K562 (cell line): ENCODE measurements around the gene OR6C74. TPM values are rescaled to one million over a fixed set of nuclear protein-coding genes. Genes with fewer than 3 reads are reported as not detected.

Source experiments
- ATAC-seq: fragments of 200-7000 bp; cut with Tn5 transposase; 3 replicates; pipeline ENCODE4 v1.9.1; 2020; ENCODE audit warnings: moderate library complexity
- Bru-seq: library from RNA; stranded (reverse); fragments of 400-500 nt; gene quantifications from one replicate; lab custom pipeline; 2021; lab: Mats Ljungman, UMichigan
- BruChase-seq, 2 experiments: library from RNA; stranded (reverse); fragments of 400-500 nt; gene quantifications; one replicate each; lab custom pipeline; 2021; lab: Mats Ljungman, UMichigan
- BruUV-seq: library from RNA; stranded (reverse); fragments of 400-500 nt; replicated peaks from 2 replicates; lab custom pipeline; 2021; lab: Mats Ljungman, UMichigan
- CTCF ChIA-PET: fragments of 300-600 bp; formaldehyde crosslinking; extraction: SDS; loops from one replicate; lab custom pipeline; 2021; ENCODE audit warnings: low intra/inter-chr PET ratio; lab: Yijun Ruan, JAX
- POLR2A ChIA-PET: fragments of 300-600, 350-650 bp; sonication (Branson Sonifier 250); formaldehyde crosslinking; extraction: SDS; loops from one replicate; lab custom pipeline; 2021; ENCODE audit warnings: antibody characterized with exemption, inconsistent platforms; lab: Yijun Ruan, JAX
- DNase-seq, 4 experiments: peaks; one replicate each; pipeline versions ENCODE4 v3.0.0 to v3.0.0-alpha.2; 2011 to 2018; ENCODE audit warnings: low spot score in 3 of 4, mixed read lengths in 3 of 4; ENCODE audit errors: extremely low read depth in 1 of 4
- FAIRE-seq: peaks from 2 replicates; lab custom pipeline; 2011; peaks lifted over from hg19 to GRCh38; lab: Jason Lieb, UNC
- H2AFZ ChIP-seq: 2 replicates; pipeline ENCODE4 v1.6.0; 2011; ENCODE audit warnings: low read depth, low read length, control low read depth, inconsistent platforms
- H3K27ac ChIP-seq: fragments of 200-600 bp; 3 replicates; pipeline ENCODE4 v1.8.0; 2011; ENCODE audit warnings: low read depth, mild to moderate bottlenecking, control low read depth, inconsistent platforms, low read length, moderate library complexity, mixed read lengths; ENCODE audit errors: extremely low read depth
- H3K27me3 ChIP-seq, 2 experiments: fragments of 300-600 bp in 1 of 2; 2 replicates in 1 of 2; 3 replicates in 1 of 2; pipeline versions ENCODE4 v1.6.0 to v1.8.0; 2011; ENCODE audit warnings: inconsistent platforms in 2 of 2, low read length in 2 of 2, mild to moderate bottlenecking in 1 of 2, mixed read lengths in 1 of 2, moderate library complexity in 1 of 2; ENCODE audit not compliant: control insufficient read depth in 2 of 2, insufficient read depth in 2 of 2
- H3K36me3 ChIP-seq: fragments of 300-600 bp; 3 replicates; pipeline ENCODE4 v1.8.0; 2011; ENCODE audit warnings: mild to moderate bottlenecking, low read length, inconsistent platforms; ENCODE audit not compliant: control insufficient read depth, insufficient read depth
- H3K4me1 ChIP-seq, 2 experiments: fragments of 200-600 bp in 1 of 2; replicated peaks in 1 of 2; 2 replicates in 1 of 2; 3 replicates in 1 of 2; pipeline versions ENCODE4 v1.5.1 to v1.8.0; 2011; ENCODE audit warnings: inconsistent platforms in 2 of 2, low read length in 2 of 2, mild to moderate bottlenecking in 1 of 2, mixed read lengths in 1 of 2, moderate library complexity in 1 of 2; ENCODE audit not compliant: control insufficient read depth in 2 of 2, insufficient read depth in 2 of 2
- H3K4me2 ChIP-seq: 2 replicates; pipeline ENCODE4 v1.6.1; 2011; ENCODE audit warnings: low read length, control low read depth, inconsistent platforms, mixed read lengths; ENCODE audit not compliant: insufficient read depth
- H3K4me3 ChIP-seq: fragments of 200-600 bp; sonication (generic), shearing (Covaris generic); 2 replicates; pipeline ENCODE4 v1.5.1; 2016; ENCODE audit warnings: control low read depth, inconsistent platforms
- H3K79me2 ChIP-seq: fragments of 200-600 bp; 3 replicates; pipeline ENCODE4 v1.8.0; 2011; ENCODE audit warnings: low read length, inconsistent platforms; ENCODE audit not compliant: control insufficient read depth, insufficient read depth
- H3K9ac ChIP-seq, 2 experiments: 2 replicates each; pipeline versions ENCODE4 v1.6.0 to v1.6.1; 2011; ENCODE audit warnings: low read depth in 2 of 2, low read length in 2 of 2, control low read depth in 1 of 2, inconsistent platforms in 1 of 2, mild to moderate bottlenecking in 1 of 2, mixed read lengths in 1 of 2; ENCODE audit not compliant: insufficient read depth in 1 of 2
- H3K9me1 ChIP-seq: one replicate; pipeline ENCODE4 v1.6.0; 2011; ENCODE audit warnings: inconsistent platforms, mild to moderate bottlenecking, low read length, moderate library complexity; ENCODE audit not compliant: control insufficient read depth, insufficient read depth
- H3K9me3 ChIP-seq: replicated peaks from 2 replicates; pipeline ENCODE4 v1.5.1; 2011; ENCODE audit warnings: low read depth, low read length, inconsistent platforms; ENCODE audit not compliant: control insufficient read depth, insufficient read depth
- H4K20me1 ChIP-seq: replicated peaks from 2 replicates; pipeline ENCODE4 v1.6.1; 2011; ENCODE audit warnings: low read length, inconsistent platforms, mixed read lengths; ENCODE audit not compliant: control insufficient read depth, insufficient read depth
- ESRRB ChIP-seq: fragments of 250-450 bp; sonication (Bioruptor Pico); IDR thresholded peaks from 2 replicates; pipeline ENCODE4 v1.5.0; 2020; ENCODE audit warnings: mild to moderate bottlenecking, moderate library complexity, borderline replicate concordance
- HBP1 ChIP-seq: fragments of 450-650 bp; formaldehyde crosslinking; IDR thresholded peaks from 2 replicates; pipeline ENCODE4 v1.4.0; 2022; ENCODE audit warnings: missing genetic modification characterization
- LARP7 ChIP-seq: fragments of 450-650 bp; IDR thresholded peaks from 2 replicates; pipeline ENCODE4 v1.6.1; 2016
- MAFF ChIP-seq: IDR thresholded peaks from 2 replicates; pipeline ENCODE4 v1.6.1; 2012; ENCODE audit warnings: low read length, improper control_type of control experiment
- POLR2AphosphoS5 ChIP-seq: IDR thresholded peaks from 2 replicates; pipeline ENCODE4 v1.6.1; 2011; ENCODE audit warnings: mild to moderate bottlenecking, low read depth, low read length, moderate library complexity; ENCODE audit not compliant: control insufficient read depth, insufficient read depth
- SETDB1 ChIP-seq: IDR thresholded peaks from one replicate; pipeline ENCODE4 v1.6.1; 2012; ENCODE audit warnings: low read length, control low read depth, inconsistent platforms
- SRSF3 ChIP-seq: fragments of 200-400 bp; formaldehyde crosslinking; IDR thresholded peaks from 2 replicates; pipeline ENCODE4 v1.6.1; 2016; ENCODE audit warnings: mild to moderate bottlenecking, low read length, moderate library complexity; ENCODE audit not compliant: insufficient read depth
- TCF3 ChIP-seq: sonication (generic); formaldehyde crosslinking; IDR thresholded peaks from 2 replicates; pipeline ENCODE4 v1.4.0; 2020; ENCODE audit warnings: mild to moderate bottlenecking, missing genetic modification reagents
- TGIF2 ChIP-seq: sonication (generic); formaldehyde crosslinking; IDR thresholded peaks from 2 replicates; pipeline ENCODE4 v1.8.1; 2022; ENCODE audit warnings: mild to moderate bottlenecking, missing genetic modification reagents, moderate library complexity
- XRCC3 ChIP-seq: fragments of 450-650 bp; IDR thresholded peaks from 2 replicates; pipeline ENCODE4 v1.6.1; 2017; ENCODE audit warnings: mild to moderate bottlenecking, moderate library complexity
- WGBS: fragments of 100-300 bp; shearing (Covaris generic); methylation state at CpG from one replicate; pipeline ENCODE4 v1.1.6; 2016; ENCODE audit warnings: low coverage, mixed read lengths; ENCODE audit not compliant: insufficient coverage; ENCODE audit errors: missing lambda C conversion rate; 5-methylcytosine and 5-hydroxymethylcytosine counted together
- in situ Hi-C: fragments of 300-500 bp; cut with MboI; formaldehyde crosslinking; loops from 4 replicates; pipeline ENCODE4 v1.15.0; 2018; ENCODE audit warnings: inconsistent platforms, mixed read lengths
- intact Hi-C: fragments of 100-400 bp; cut with micrococcal nuclease; formaldehyde crosslinking; loops from 2 replicates; pipeline ENCODE4 v1.14.2; 2022
- long read RNA-seq, 3 experiments: library from polyadenylated mRNA in 2 of 3; library from RNA in 1 of 3; unstranded in 2 of 3; stranded (forward) in 1 of 3; transcript quantifications; one replicate each; pipeline ENCODE4 v2.0.0, GENCODE V29; 2019 to 2022
- polyA minus RNA-seq, 3 experiments: library from RNA; depleted of rRNA, polyadenylated mRNA; stranded (reverse); fragments of >200 nt; gene quantifications; 2 replicates each; pipeline ENCODE4 v1.2.3, GENCODE V29; 2011
- polyA plus RNA-seq, 8 experiments: library from polyadenylated mRNA; depleted of rRNA in 4 of 8; stranded (reverse) in 5 of 8; unstranded in 3 of 8; fragments of >200 nt; fragmentation: Nextera tagmentation in 2 of 8; fragmentation: Illumina TruSeq in 1 of 8; extraction: Ambion mirVana in 2 of 8; extraction: Trizol in 1 of 8; gene quantifications; 2 replicates each; pipeline versions ENCODE4 v1.2.1 to v1.2.3, GENCODE V29; 2011 to 2014; ENCODE audit warnings: inconsistent platforms in 1 of 8, missing spikeins in 1 of 8
- total RNA-seq, 7 experiments: library from RNA; depleted of rRNA in 6 of 7; stranded (reverse); fragments of >200 nt in 6 of 7; fragmentation: Illumina TruSeq in 2 of 7; extraction: Trizol in 2 of 7; gene quantifications; 2 replicates each; pipeline versions ENCODE4 v1.2.1 to v1.2.3, GENCODE V29; 2011 to 2021; ENCODE audit warnings: low replicate concordance in 1 of 7

Gene OR6C74
- not detected in 2 replicates for total RNA-seq (2011; cell fraction: chromatin; rRNA removed; ENCODE audit: low replicate concordance)
- total RNA-seq (2011; cell fraction: nucleolus; rRNA removed): not detected in 2 replicates
- not detected in 2 replicates for total RNA-seq (2011; cell fraction: nucleoplasm; rRNA removed)
- total RNA-seq (2014; rRNA removed): not detected in 2 replicates
- not detected in 2 replicates for total RNA-seq (2014; rRNA removed; fragmentation: Illumina TruSeq; extraction: Trizol)
- not detected in 2 replicates for total RNA-seq (2015; rRNA removed; fragmentation: Illumina TruSeq; extraction: Trizol)
- not detected in 2 replicates for total RNA-seq (2021)
- polyA plus RNA-seq (2011; rRNA removed): not detected in 2 replicates
- not detected in 2 replicates for polyA plus RNA-seq (2011; cell fraction: cytosol; rRNA removed)
- not detected in 2 replicates for polyA plus RNA-seq (2011; cell fraction: nucleus; rRNA removed)
- polyA plus RNA-seq (2012): not detected in 2 replicates
- not detected in 2 replicates for polyA plus RNA-seq (2014; fragmentation: Illumina TruSeq; extraction: Trizol)
- polyA plus RNA-seq (2014; fragmentation: Nextera tagmentation; extraction: Ambion mirVana): not detected
- not detected in 2 replicates for polyA plus RNA-seq (2014; rRNA removed)
- polyA minus RNA-seq (2011; rRNA and poly(A)+ RNA removed): not detected in 2 replicates
- polyA minus RNA-seq (2011; cell fraction: cytosol; rRNA and poly(A)+ RNA removed): not detected in 2 replicates
- polyA minus RNA-seq (2011; cell fraction: nucleus; rRNA and poly(A)+ RNA removed): not detected in 2 replicates
- not detected for Bru-seq, nascent RNA
- not detected for BruChase-seq, experiment 1, labeled RNA remaining after a 2-hour chase
- not detected for BruChase-seq, experiment 2, labeled RNA remaining after a 6-hour chase
- long read RNA-seq, experiment 1: 0 reads
- long read RNA-seq, experiment 2: 0 reads
- long read RNA-seq, experiment 3: 0 reads

- Histone ChIP-seq H3K4me1 (no peaks in the 10 kb centered on the region), H3K36me3 (no peaks in the 10 kb centered on the region), H3K9me3 (no peaks in the 10 kb centered on the region), H3K27ac (no peak within 1 kb of the TSS), H3K4me3 (no peak within 1 kb of the TSS), H3K27me3 (peaks cover 0 to 13% of the 10 kb centered on the region in 2 experiments; a peak in 1 of 5 replicates), H4K20me1 (no peaks in the 10 kb centered on the region), H3K79me2 (no peaks in the 10 kb centered on the region), H3K9ac (no peak within 1 kb of the TSS), H3K9me1 (no peaks in the 10 kb centered on the region), H2AFZ (no peak within 1 kb of the TSS), H3K4me2 (no peak within 1 kb of the TSS)
- TF ChIP-seq LARP7: no peak
- in situ Hi-C loops (no loop called here), intact Hi-C loops (no loop called here)
- WGBS: 0% methylated on average over 3 of the region's 3 CpGs
- ChIA-PET CTCF (no interaction called here), POLR2A (no interaction called here)
- no peak for ATAC-seq
- FAIRE-seq: no peak
- no peak for DNase-seq
- no TSS peak for BruUV-seq
Measured at GRCh38 chr12:55244309-55244708, at the start of gene OR6C74. Gene OR6C74, plus strand, starts transcription at chr12:55244609. Its CDS starts 2,679 bp downstream, at chr12:55247288.

DNA sequence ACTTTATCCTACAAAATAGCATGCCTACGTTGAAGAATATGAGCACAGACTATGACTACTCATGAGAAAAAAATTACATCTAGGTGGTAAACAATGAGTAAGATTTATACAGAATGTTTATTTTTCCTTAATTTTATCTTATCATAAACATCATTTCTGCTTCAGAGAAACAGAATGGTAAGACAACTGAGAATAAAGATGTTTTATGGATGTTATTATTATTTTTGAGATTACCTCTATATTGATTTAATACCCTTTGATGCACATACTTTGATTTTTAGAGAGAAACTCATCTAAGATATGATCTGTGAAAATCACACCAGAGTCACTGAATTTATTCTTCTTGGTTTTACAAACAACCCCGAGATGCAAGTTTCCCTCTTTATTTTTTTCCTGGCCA is 23.7 kb upstream of the OR6C74 start, which contains the start of gene OR10A7:
OR10A7 (plus strand) TSS at position 301 of the 400 bp plus-strand sequence; CDS start at position 301, 0 bp downstream.
- H3K36me3 ChIP-seq: no peaks in the 10 kb centered on the region
- no peak within 1 kb of the TSS for H2AFZ ChIP-seq
- H4K20me1 ChIP-seq: no peaks in the 10 kb centered on the region
- no peak within 1 kb of the TSS for H3K4me2 ChIP-seq
- no peaks in the 10 kb centered on the region for H3K9me3 ChIP-seq
- DNase-seq: no peak
- no TSS peak for BruUV-seq
- no peaks in the 10 kb centered on the region for H3K27me3 ChIP-seq
- no peak for ATAC-seq
- TF ChIP-seq TCF3 (CRISPR knock-in tag): no peak
- no peak for TF ChIP-seq MAFF
- TF ChIP-seq ESRRB (CRISPR knock-in tag): no peak
- no peak for TF ChIP-seq POLR2AphosphoS5
- no peak for TF ChIP-seq SETDB1
- no peak for TF ChIP-seq XRCC3
- no peak for TF ChIP-seq TGIF2 (CRISPR knock-in tag)
- TF ChIP-seq HBP1 (CRISPR knock-in tag): no peak
- TF ChIP-seq SRSF3: no peak
- no peaks in the 10 kb centered on the region for H3K79me2 ChIP-seq
- H3K4me1 ChIP-seq: no peaks in the 10 kb centered on the region
- intact Hi-C loops (loop anchor here (2.0 kb wide), 1 partner anchor 60 kb away; no protein-coding TSS in a partner anchor), in situ Hi-C loops (no loop called here)
- no peak within 1 kb of the TSS for H3K9ac ChIP-seq
- no peak within 1 kb of the TSS for H3K27ac ChIP-seq
- POLR2A ChIA-PET: no interaction called here
- no peaks in the 10 kb centered on the region for H3K9me1 ChIP-seq
- no peak for FAIRE-seq
- CTCF ChIA-PET: no interaction called here
- 0% methylated on average over 2 of the region's 2 CpGs for WGBS
- no peak within 1 kb of the TSS for H3K4me3 ChIP-seq
